Heart right ventricle (tissue), 16 donors: Measurements from ENCODE around the gene SLC29A3. TPM values are rescaled to one million over a fixed set of nuclear protein-coding genes. Genes with fewer than 3 reads are reported as not detected.

Source experiments
- ATAC-seq, 8 donors: fragments of 200-7000 bp; cut with Tn5 transposase; one replicate each; pipeline ENCODE4 v1.9.1; 2020; ENCODE audit warnings: mild to moderate bottlenecking in 8 of 8, moderate library complexity in 8 of 8, moderate number of reproducible peaks in 1 of 8
- DNase-seq, 2 donors: peaks; one replicate each; pipeline ENCODE4 v3.0.0-alpha.2; 2020
- H3K27ac ChIP-seq, 10 donors: fragments of 200-600 bp; sonication (generic) in 2 of 10; one replicate each; pipeline versions ENCODE4 v1.5.0 to v1.8.0; 2020 to 2022; ENCODE audit warnings: mild to moderate bottlenecking in 3 of 10
- H3K27me3 ChIP-seq, 7 donors: fragments of 200-600 bp; one replicate each; pipeline ENCODE4 v1.8.0; 2021 to 2022; ENCODE audit warnings: mild to moderate bottlenecking in 2 of 7
- H3K36me3 ChIP-seq, 9 donors: fragments of 200-600 bp; sonication (generic) in 1 of 9; one replicate each; pipeline versions ENCODE4 v1.5.0 to v1.8.0; 2020 to 2022; ENCODE audit warnings: mild to moderate bottlenecking in 2 of 9
- H3K4me1 ChIP-seq, 9 donors: fragments of 200-600 bp; sonication (generic) in 1 of 9; one replicate each; pipeline versions ENCODE4 v1.5.0 to v1.8.0; 2020 to 2022; ENCODE audit warnings: mild to moderate bottlenecking in 4 of 9
- H3K4me3 ChIP-seq, 10 donors: fragments of 200-600 bp; sonication (generic) in 2 of 10; one replicate each; pipeline versions ENCODE4 v1.5.0 to v1.8.0; 2020 to 2022; ENCODE audit warnings: mild to moderate bottlenecking in 7 of 10, moderate library complexity in 2 of 10
- H3K9me3 ChIP-seq, 11 donors: fragments of 200-600 bp in 10 of 11; sonication (generic) in 2 of 11; one replicate each; pipeline versions ENCODE4 v1.5.0 to v1.8.0; 2013 to 2022; ENCODE audit warnings: mild to moderate bottlenecking in 2 of 11, control low read depth in 1 of 11, moderate library complexity in 1 of 11
- CTCF ChIP-seq, 9 donors: fragments of 200-600 bp; sonication (generic) in 2 of 9; IDR thresholded peaks; one replicate each; pipeline versions ENCODE4 v1.5.0 to v1.8.0; 2021 to 2022; ENCODE audit warnings: antibody characterized with exemption in 9 of 9, mild to moderate bottlenecking in 5 of 9, moderate library complexity in 1 of 9
- WGBS, 2 donors: extraction: QIAGEN DNeasy Blood & Tissue Kit; methylation state at CpG; one replicate each; pipeline ENCODE4 v1.1.7; 2013; ENCODE audit warnings: inconsistent platforms in 1 of 2; 5-methylcytosine and 5-hydroxymethylcytosine counted together
- intact Hi-C, 10 donors: fragments of 100-400 bp; cut with DNase I; formaldehyde crosslinking; loops; one replicate each; pipeline versions ENCODE4 v1.11.1 to v1.14.2; 2022
- polyA plus RNA-seq, 2 donors: library from polyadenylated mRNA; stranded (reverse); fragments of 200-250 nt; gene quantifications; one replicate each; pipeline ENCODE4 v1.2.3, GENCODE V29; 2013
- total RNA-seq, 10 donors: library from RNA; stranded (reverse); fragmentation: NEBNext Ultra II Directional in 3 of 10; extraction: Animal tissue kit (Norgen Biotek cat#: 25700) in 3 of 10; gene quantifications; one replicate each; pipeline versions ENCODE4 v1.2.1 to v1.2.4, GENCODE V29; 2021 to 2023
- donor health status: Arrhythmogenic right ventricular cardiomyopathy.
- donor health status: ischemic (EF 13 %, LVEDD 7.1; RV severe dilation, severe dysfunction).
- donor health status: healthy with polysubstance abuse.
- donor health status: DM: no; HTN: yes; CAD: no.
- donor health status: DM: no; HTN: no; CAD: no.
- donor health status: ischemic (EF 25% LVEDD 6.9; RV normal size, moderate dysfunction).
- donor health status: ischemic (EF 25% LVEDD 5.7; RV mildly dilated, moderate dysfunction).
- donor health status: healthy.
- donor health status: DM: yes; HTN: yes; CAD: no.
- donor health status: Ischemic cardiomyopathy.
- donor health status: ischemic (EF 35%, LVEDD 5.7; RV mildly dilated, moderate dysfunction).
- donor health status: nonischemic (EF 11% LVEDD 7.7; RV severe dilation, severe dysfunction).
- donor health status: DM: yes; HTN: yes; CAD: no.
- donor health status: PGD.
- donor health status: ischemic (EF 29% LVEDD 5.4; RV normal size, mild dysfunction).
- donor health status: nonischemic (EF 23%, LVEDD 6.1; RV moderate dilation, normal function).

SLC29A3 gene
- total and polyA plus RNA-seq, 12 donors, result 0.89 to 3.5 (median 1.2) TPM

DNA sequence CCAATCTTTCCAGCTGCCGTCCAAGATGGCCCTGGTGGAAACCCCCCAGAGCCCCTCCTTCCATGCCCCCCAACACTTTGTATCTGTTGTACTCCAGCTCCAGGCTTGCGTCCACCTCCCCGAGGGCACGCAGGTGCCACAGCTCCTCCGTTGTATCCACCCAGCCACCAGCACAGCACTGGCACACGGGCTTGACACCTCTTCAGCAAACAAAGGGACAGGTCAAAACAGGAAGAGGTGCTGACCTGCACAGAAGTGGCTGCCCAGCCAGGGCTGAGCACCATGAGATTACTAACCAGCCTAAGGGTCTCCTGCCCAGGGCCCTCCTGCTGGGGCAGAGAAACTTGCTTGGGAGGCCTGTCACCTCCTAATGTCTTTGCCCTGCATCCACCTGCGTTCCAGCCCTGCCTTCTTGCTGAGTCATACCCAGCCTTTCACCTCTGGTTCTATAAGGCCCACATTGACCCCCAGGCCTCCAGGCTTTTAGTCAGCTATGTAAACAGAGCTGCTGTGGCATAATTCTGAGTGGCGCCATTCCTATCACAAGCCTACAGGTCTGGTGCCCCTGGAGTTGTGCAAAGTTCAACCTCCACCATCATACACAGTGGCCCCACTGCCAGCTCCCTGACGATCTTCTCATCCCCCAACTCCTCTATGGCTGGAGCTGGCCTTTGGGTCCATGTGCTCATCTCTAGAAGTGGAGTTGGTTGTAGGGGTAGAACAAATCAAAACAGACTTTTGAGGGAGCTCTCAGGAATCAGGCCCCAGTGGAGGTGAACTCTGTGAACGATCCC is 20.9 kb downstream of the SLC29A3 start:
- TF ChIP-seq CTCF (IDR thresholded peaks at IDR 0.05), result no peak
- intact Hi-C loops, result no loop called here
- DNase-seq (no peak), ATAC-seq (no peak)
- peaks cover 0 to 19% (median 0%) of the 10 kb centered on the region in 9 donors for H3K36me3 ChIP-seq
- no peaks in the 10 kb centered on the region for H3K27me3 ChIP-seq
- H3K27ac ChIP-seq, result no peak overlapping the region
- H3K4me3 ChIP-seq, result no peak overlapping the region
- H3K4me1 ChIP-seq, result peaks cover 0 to 16% (median 0%) of the 10 kb centered on the region in 9 donors
- 97 to 98% methylated on average over 10 of the region's 10 CpGs for WGBS, 2 donors
- H3K9me3 ChIP-seq, result no peaks in the 10 kb centered on the region

GRCh38 chr10:71342573-71343391 is 23.7 kb downstream of the SLC29A3 start:
- H3K9me3 ChIP-seq, result no peaks in the 10 kb centered on the region
- peaks cover 0 to 16% (median 0%) of the 10 kb centered on the region in 9 donors for H3K4me1 ChIP-seq
- H3K36me3 ChIP-seq, result peaks cover 0 to 19% (median 0%) of the 10 kb centered on the region in 9 donors
- DNase-seq, result no peak
- no peaks in the 10 kb centered on the region for H3K27me3 ChIP-seq
- TF ChIP-seq CTCF (IDR thresholded peaks at IDR 0.05), result no peak
- no peak for ATAC-seq
- intact Hi-C loops, result no loop called here
- WGBS, 2 donors, result 93 to 95% methylated on average over 8 of the region's 8 CpGs
- peak overlapping the region in 1 of 10 donors; percentile 37 for H3K27ac ChIP-seq
- H3K4me3 ChIP-seq, result no peak overlapping the region

DNA sequence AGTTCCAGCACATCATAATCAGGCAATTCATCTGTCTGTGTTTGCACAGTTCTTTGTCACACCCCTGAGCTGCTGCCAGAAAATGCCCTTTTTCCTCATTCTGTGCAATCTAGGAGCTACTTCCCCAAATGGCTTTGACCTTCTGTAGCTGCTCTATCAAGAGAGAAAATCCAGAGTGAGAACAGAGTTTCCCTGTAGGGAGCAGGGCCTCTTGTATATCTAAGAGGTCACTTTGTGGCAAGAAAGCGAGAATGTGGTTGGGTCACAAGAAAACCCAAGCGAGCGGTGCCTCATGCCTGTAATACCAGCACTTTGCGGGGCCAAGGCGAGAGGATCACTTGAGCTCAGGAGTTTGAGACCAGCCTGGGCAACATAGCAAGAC is 24.3 kb downstream of the SLC29A3 start:
- Histone ChIP-seq H3K4me3 (no peak overlapping the region), H3K27ac (peak overlapping the region in 1 of 10 donors; percentile 60), H3K9me3 (no peaks in the 10 kb centered on the region), H3K36me3 (peaks cover 0 to 14% (median 0%) of the 10 kb centered on the region in 9 donors), H3K4me1 (peaks cover 0 to 16% (median 0%) of the 10 kb centered on the region in 9 donors), H3K27me3 (no peaks in the 10 kb centered on the region)
- ATAC-seq (peak in 2 of 8 donors; percentile 29 to 34), DNase-seq (no peak)
- 86 to 89% methylated on average over 5 of the region's 5 CpGs for WGBS, 2 donors
- no peak for TF ChIP-seq CTCF (IDR thresholded peaks at IDR 0.05)
- intact Hi-C loops, result no loop called here

DNA sequence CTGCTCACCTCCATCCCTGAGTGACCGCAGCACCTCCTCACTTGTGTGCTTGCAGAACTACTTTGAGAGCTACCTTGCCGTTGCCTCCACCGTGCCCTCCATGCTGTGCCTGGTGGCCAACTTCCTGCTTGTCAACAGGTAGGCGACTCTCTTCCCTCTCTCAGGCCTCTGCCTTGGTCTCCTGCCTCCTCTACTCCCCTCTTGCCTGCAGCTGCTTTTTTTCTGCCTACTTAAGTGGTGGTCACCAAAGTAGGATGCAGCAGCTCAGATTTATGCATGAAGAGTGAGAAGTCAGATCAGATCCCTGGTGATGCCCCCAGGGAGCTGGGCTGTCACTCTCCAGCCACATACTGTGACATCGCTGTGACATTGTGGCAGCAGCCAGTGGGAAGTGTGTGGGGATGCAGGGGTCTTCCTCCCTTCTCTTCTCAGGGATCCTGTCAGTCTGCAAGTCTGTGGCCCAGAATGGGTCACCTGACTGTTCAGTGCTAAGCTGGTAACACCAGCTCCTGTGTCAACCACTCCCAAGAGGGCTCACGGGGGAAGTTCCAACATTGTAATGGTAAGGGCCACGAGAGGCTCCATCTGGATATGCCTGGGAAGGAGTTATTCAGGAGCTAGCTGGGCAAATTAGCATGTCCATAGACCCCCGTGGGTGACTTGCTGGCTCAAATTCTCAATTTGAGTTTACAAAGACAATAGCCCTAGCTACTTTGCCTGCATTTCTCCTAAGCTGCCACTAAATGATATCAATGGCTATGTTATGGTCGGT is 25.3 kb downstream of the SLC29A3 start:
- Histone ChIP-seq H3K36me3 (peaks cover 0 to 8% (median 0%) of the 10 kb centered on the region in 9 donors), H3K4me3 (no peak overlapping the region), H3K27me3 (no peaks in the 10 kb centered on the region), H3K27ac (peak overlapping the region in 1 of 10 donors; percentile 60), H3K9me3 (no peaks in the 10 kb centered on the region), H3K4me1 (peaks cover 0 to 16% (median 0%) of the 10 kb centered on the region in 9 donors)
- TF ChIP-seq CTCF (IDR thresholded peaks at IDR 0.05), result no peak
- ATAC-seq (no peak), DNase-seq (no peak)
- intact Hi-C loops, result no loop called here
- 90 to 91% methylated on average over 9 of the region's 9 CpGs for WGBS, 2 donors
